Activated CD4-positive, alpha-beta T cell treated with anti-CD3 and anti-CD28 coated beads, Interleukin-10, Interleukin-2, amounts not matched to agents 100 ng/mL and 50 ng/mL, durations not matched to agents 16 hours and 8 hours (primary cell): ENCODE measurements around the gene NFAT5.
A peak's percentile ranks its signal among the peaks of the same experiment; 100 is the strongest.
"Not testable (repeated sequence)": the region's sequence is repeated elsewhere in the genome, so short reads cannot be mapped to it uniquely, and the experiment has no call there.

ENCODE experiments used
- DNase-seq: peaks from one replicate; pipeline ENCODE4 v3.0.0-alpha.2; 2020

NFAT5 gene

GRCh38 chr16:69599731-69600130 lies 34.0 kb downstream of the NFAT5 start:
- no peak for DNase-seq

- no peak for DNase-seq
Observed at GRCh38 chr16:69600202-69600601, 34.4 kb downstream of the NFAT5 start.

DNA sequence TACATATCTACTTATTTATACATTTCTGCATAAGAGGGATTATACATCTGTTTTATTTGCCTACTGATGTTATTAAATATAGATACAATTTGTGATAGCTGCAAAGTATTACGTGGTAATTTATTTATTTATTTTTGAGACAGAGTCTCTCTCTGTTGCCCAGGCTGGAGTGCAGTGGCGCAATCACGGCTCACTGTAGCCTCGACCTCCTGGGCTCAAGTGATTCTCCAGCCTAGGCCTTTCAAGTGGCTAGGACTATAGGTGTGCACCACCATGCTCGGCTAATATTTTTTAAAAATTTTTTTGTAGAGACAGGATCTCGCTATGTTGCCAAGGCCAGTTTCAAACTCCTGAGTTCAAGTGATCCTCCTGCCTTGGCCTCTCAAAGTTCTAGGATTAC lies 35.5 kb downstream of the NFAT5 start:
- no peak for DNase-seq

DNA sequence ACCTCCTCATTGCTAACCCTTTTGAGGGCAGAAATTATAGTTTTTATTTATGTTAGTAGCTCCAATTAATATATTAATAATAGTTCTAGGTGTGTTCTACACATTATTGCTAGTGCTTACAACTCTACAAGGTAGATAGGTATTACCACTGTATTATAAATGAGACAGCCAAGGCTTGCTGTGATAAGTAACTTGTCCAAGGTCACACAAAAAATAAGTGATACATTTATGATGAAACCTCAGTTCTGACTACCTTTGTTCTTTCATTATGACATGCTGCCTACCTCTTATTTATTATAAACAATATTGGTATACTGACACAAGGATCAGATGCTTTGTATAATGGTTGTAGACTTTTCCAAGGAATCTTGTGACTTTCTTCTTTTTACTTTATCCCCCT lies 41.2 kb downstream of the NFAT5 start:
- DNase-seq, result peak; percentile 19

- peak; percentile 8 for DNase-seq
Observed at GRCh38 chr16:69607674-69608073, 41.9 kb downstream of the NFAT5 start.

DNA sequence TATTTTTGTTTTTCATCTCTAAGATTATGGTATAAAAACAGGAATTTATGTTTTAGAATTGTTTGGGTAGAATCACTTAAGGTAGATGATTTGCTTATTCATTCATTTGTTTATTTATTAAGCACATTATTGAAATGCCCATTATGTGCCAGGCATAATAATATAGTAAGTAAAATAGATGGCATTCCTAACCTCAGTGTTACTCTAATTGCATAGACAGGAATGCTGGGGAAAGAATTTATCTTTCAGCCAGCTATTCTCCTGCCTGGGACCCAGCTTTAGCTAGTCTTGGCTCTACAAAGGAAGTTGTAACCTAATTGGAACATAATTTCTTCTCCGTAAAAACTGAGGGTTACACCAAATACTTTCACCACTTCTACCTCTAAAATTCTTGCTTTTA lies 44.6 kb downstream of the NFAT5 start:
- DNase-seq, result no peak

- DNase-seq, result no peak
Observed at GRCh38 chr16:69611103-69611640, 45.4 kb downstream of the NFAT5 start.

DNA sequence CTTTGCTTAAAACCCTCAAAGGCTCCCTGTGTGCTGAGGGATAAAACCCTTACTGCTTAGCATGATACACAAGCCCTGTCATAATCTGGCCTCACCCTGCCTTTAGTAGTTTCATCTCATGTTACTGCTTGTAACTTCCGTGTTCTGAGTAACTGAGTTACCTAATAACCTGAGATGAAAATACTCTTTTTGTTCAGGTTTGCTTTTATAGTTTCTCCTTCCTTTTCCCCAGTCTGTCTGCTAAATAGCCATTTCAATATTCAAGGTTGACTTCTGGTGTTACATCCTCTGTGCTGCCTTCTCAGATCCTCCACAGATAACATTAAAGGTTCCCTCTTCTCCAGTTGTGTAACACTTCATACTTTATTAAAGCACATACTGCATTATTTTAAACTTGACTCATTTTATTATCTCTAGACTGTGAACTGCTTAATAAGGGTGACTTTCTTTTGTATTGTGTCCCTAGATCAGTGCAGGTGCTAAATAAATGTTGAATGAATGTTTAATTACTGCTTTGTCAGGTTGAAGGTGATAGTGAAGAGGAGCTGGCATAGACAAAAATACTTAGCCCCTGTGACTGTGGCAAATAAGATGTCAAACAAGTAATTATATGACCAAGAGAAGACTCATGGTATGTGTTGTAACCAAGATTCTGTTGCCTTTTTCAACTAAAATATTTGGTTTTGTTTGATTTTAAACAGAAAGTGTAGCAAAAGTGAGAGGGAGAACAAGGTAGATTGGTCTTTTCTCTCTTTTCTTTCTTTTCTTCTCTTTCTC lies 47.8 kb downstream of the NFAT5 start:
- no peak for DNase-seq

GRCh38 chr16:69615528-69615927 lies 49.8 kb downstream of the NFAT5 start:
- DNase-seq, result no peak

GRCh38 chr16:69616082-69616481 lies 50.3 kb downstream of the NFAT5 start:
- no peak for DNase-seq

GRCh38 chr16:69618307-69618706 lies 52.5 kb downstream of the NFAT5 start:
- DNase-seq, result no peak

DNA sequence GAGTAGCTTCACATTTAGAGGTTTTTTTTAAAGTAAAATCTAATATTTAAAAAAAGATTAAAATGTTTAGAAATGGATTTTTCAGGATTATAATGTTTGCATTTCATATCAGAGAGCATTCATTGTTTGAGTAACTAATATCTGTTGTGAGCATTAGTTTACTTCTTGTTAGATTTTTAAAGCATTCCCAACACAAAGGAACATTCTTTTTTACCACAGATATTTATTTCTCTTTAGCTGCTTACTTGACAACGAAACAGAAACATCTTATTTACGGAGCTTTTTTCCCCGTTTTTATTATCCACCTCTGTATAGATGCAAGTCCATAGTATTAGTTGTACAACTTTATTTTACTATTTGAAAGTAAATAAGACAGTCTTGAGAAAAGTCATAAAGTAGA lies 53.0 kb downstream of the NFAT5 start:
- DNase-seq, result no peak

DNA sequence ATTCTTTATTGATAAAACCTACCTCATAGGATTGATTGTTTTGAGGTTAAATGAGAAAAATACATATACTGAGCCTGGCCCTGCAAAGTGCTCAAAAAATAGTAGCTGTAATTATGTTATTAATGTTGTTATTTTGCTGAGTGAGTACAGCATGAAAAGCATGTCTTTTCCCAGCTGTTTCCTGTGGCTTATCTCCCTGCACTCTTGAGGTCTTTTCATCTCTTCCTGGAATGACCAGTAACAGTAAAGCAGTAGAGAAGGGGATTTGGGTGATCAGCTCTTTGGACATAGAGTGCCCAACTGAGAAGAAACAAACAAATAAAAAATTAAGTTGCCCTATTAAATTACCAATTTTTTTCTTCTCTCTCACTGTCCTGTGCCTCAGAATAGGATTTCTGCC lies 53.7 kb downstream of the NFAT5 start:
- no peak for DNase-seq

- DNase-seq, result no peak
Observed at GRCh38 chr16:69620573-69620972, 54.8 kb downstream of the NFAT5 start.

DNA sequence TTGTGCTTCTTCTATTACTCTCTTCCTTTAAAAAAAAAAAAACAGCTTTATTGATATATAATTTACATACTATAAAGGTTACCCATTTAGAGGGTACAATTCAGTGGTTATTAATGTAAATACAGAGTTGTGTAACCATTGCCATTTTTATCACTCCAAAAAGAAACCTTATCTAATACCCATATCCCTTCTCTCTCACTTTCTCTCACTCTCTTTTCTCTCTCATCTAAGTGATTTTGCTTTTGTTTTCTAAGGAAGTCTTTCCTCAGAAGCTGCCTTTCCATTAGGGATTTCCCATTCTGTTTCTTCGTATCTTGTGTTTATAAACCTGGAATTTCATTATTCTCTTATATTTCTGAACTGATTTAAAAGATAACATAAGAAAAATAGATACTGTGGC lies 55.5 kb downstream of the NFAT5 start:
- no peak for DNase-seq

DNA sequence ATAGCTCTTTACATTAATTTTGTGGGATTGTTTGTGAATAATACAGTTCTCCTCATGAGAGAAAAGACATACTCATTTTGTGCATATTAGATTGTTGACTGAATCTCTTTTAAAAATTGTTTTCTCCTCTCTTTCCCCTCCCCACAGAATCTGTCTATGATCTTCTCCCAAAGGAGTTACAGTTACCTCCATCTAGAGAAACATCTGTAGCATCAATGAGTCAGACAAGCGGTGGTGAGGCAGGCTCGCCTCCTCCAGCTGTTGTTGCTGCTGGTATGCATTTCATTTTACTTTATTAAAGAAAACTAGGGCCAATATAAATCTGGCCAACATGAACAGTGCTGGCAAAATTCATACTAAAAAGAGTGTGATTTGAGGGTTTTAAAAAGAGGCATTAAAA lies 60.5 kb downstream of the NFAT5 start:
- DNase-seq, result no peak

GRCh38 chr16:69632828-69633227 lies 67.1 kb downstream of the NFAT5 start:
- DNase-seq, result no peak

- DNase-seq, result no peak
Observed at GRCh38 chr16:69633375-69633774, 67.6 kb downstream of the NFAT5 start.

- DNase-seq, result not testable (repeated sequence)
Observed at GRCh38 chr16:69636563-69637146, 70.9 kb downstream of the NFAT5 start.

DNA sequence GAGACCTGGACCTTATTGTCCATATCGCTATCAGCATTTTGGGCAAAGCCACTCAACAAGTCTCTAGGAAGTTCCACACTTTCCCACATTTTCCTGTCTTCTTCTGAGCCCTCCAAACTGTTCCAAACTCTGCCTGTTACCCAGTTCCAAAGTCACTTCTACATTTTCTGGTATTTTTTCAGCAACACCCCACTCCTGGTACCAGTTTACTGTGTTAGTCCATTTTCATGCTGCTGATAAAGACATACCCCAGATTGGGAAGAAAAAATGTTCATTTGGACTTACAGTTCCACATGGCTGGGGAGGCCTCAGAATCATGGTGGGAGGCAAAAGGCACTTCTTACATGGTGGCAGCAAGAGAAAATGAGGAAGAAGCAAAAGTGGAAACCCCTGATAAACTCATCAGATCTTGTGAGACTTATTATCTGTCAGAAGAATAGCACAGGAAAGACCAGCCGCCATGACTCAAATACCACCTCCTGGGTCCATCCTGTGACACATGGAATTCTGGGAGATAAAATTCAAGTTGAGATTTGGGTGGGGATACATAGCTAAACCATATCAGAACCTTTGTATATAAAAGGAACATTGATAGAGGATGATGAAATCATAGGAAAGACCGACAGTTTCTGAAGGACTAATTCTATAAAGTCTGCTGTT lies 71.6 kb downstream of the NFAT5 start:
- not testable (repeated sequence) for DNase-seq

GRCh38 chr16:69643997-69644396 lies 78.2 kb downstream of the NFAT5 start:
- not testable (repeated sequence) for DNase-seq

DNA sequence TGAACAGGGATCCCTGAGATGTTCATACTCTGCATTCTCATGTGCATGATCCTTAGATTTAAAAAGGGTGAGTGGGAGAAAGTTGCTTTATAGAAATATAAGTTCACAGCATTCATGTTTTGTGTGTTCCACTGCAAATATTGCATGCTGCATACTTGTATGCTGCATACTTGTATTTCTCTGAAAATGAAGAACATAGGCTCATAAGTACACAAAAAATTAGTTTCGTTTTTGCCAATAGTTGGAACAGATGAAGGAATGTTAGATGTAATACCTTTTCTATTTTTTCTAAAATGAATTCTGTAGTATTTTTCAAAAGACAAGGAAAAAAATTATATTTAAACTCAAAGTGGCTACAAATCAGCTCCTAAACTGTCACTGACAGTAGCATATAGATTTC lies 79.0 kb downstream of the NFAT5 start:
- DNase-seq, result no peak

GRCh38 chr16:69647020-69647419 lies 81.3 kb downstream of the NFAT5 start:
- no peak for DNase-seq

- DNase-seq, result no peak
Observed at GRCh38 chr16:69651217-69651616, 85.5 kb downstream of the NFAT5 start.
